Caco-2 (cell line): ENCODE measurements around the gene PIGM. TPM values are rescaled to one million over a fixed set of nuclear protein-coding genes. Genes with fewer than 3 reads are reported as not detected.

Source experiments
- BruUV-seq: library from RNA; stranded (reverse); fragments of 400-500 nt; replicated peaks from 2 replicates; lab custom pipeline; 2021; lab: Mats Ljungman, UMichigan
- CTCF ChIA-PET: fragments of 300-600 bp; sonication (Branson Sonifier 250); formaldehyde crosslinking; loops from one replicate; lab custom pipeline; 2022; ENCODE audit warnings: antibody characterized with exemption; lab: Charles Lee
- POLR2A ChIA-PET: fragments of 300-600 bp; sonication (Branson Sonifier 250); formaldehyde crosslinking; loops from one replicate; lab custom pipeline; 2022; ENCODE audit warnings: antibody characterized with exemption; lab: Charles Lee
- DNase-seq, 2 experiments: peaks; one replicate each; pipeline versions ENCODE4 v3.0.0 to v3.0.0-alpha.2; 2020 to 2022
- H3K27me3 ChIP-seq: replicated peaks from 2 replicates; pipeline ENCODE4 v1.6.0; 2011; ENCODE audit warnings: low read length; ENCODE audit not compliant: control insufficient read depth, insufficient read depth
- H3K36me3 ChIP-seq: 2 replicates; pipeline ENCODE4 v1.5.1; 2011; ENCODE audit warnings: low read length; ENCODE audit not compliant: control insufficient read depth, insufficient read depth
- H3K4me1 ChIP-seq: fragments of 250-450 bp; sonication (Bioruptor Pico); 2 replicates; pipeline ENCODE4 v1.5.1; 2020; ENCODE audit warnings: mild to moderate bottlenecking
- H3K4me3 ChIP-seq: 2 replicates; pipeline ENCODE4 v1.5.1; 2011; ENCODE audit warnings: low read depth, mild to moderate bottlenecking, control low read depth, low read length
- H3K9me3 ChIP-seq: fragments of 250-450 bp; sonication (Bioruptor Pico); 2 replicates; pipeline ENCODE4 v1.5.1; 2020; ENCODE audit warnings: mild to moderate bottlenecking, moderate library complexity
- H3K27ac Mint-ChIP-seq: one replicate; pipeline ENCODE4 v1.8.0; 2022; ENCODE audit warnings: mixed read lengths; ENCODE audit not compliant: unreplicated experiment
- H3K27me3 Mint-ChIP-seq: one replicate; pipeline ENCODE4 v1.8.0; 2022; ENCODE audit warnings: mixed read lengths; ENCODE audit not compliant: insufficient read depth, unreplicated experiment
- H3K36me3 Mint-ChIP-seq: one replicate; pipeline ENCODE4 v1.8.0; 2022; ENCODE audit warnings: mild to moderate bottlenecking, mixed read lengths; ENCODE audit not compliant: insufficient read depth, unreplicated experiment
- H3K4me1 Mint-ChIP-seq: one replicate; pipeline ENCODE4 v1.8.0; 2022; ENCODE audit warnings: low read depth, mixed read lengths; ENCODE audit not compliant: unreplicated experiment
- H3K4me3 Mint-ChIP-seq: one replicate; pipeline ENCODE4 v1.8.0; 2022; ENCODE audit warnings: mild to moderate bottlenecking, moderate library complexity, mixed read lengths; ENCODE audit not compliant: unreplicated experiment
- H3K9me3 Mint-ChIP-seq: one replicate; pipeline ENCODE4 v1.8.0; 2022; ENCODE audit warnings: mixed read lengths; ENCODE audit not compliant: unreplicated experiment
- CTCF ChIP-seq, 2 experiments: fragments of 200-600 bp in 1 of 2; IDR thresholded peaks; 1 replicate in 1 of 2; 2 replicates in 1 of 2; pipeline versions ENCODE4 v1.5.1 to v1.8.0; 2011 to 2022; ENCODE audit warnings: antibody characterized with exemption in 1 of 2, control low read depth in 1 of 2, inconsistent platforms in 1 of 2, low read depth in 1 of 2, low read length in 1 of 2, mild to moderate bottlenecking in 1 of 2, moderate library complexity in 1 of 2; ENCODE audit not compliant: insufficient read depth in 1 of 2, severe bottlenecking in 1 of 2, unreplicated experiment in 1 of 2
- intact Hi-C: fragments of 100-400 bp; cut with micrococcal nuclease; formaldehyde crosslinking; loops from one replicate; pipeline ENCODE4 v1.10.0; 2022; ENCODE audit not compliant: unreplicated experiment
- total RNA-seq: library from RNA; stranded (reverse); gene quantifications from 2 replicates; pipeline ENCODE4 v1.2.3, GENCODE V29; 2022

PIGM gene
- total RNA-seq, 1 experiment from 2014 or later, result 5.5 TPM

- H3K9me3 ChIP-seq, result no peaks in the 10 kb centered on the region
- Mint-ChIP-seq H3K27me3 (peaks cover 19% of the 10 kb centered on the region), H3K4me3 (no peak overlapping the region), H3K9me3 (no peaks in the 10 kb centered on the region), H3K4me1 (peaks cover 18% of the 10 kb centered on the region), H3K36me3 (no peaks in the 10 kb centered on the region), H3K27ac (no peak overlapping the region)
- no peak for TF ChIP-seq CTCF (IDR thresholded peaks at IDR 0.05; ENCODE audit: insufficient read depth in 1 of 2, low read depth in 1 of 2, low read length in 1 of 2, severe bottlenecking in 1 of 2, unreplicated experiment in 1 of 2)
- ChIA-PET POLR2A (interaction anchor here (0.6 kb wide), 1 partner anchor 95 kb away, joined by 7 read pairs; no protein-coding TSS in a partner anchor), CTCF (interaction anchor here (1.0 to 2.5 kb wide), 6 partner anchors 8 to 206 kb away, joined by 3 to 16 read pairs (median 4); partner anchors contain the start of gene KCNJ10)
- H3K4me1 ChIP-seq, result no peaks in the 10 kb centered on the region
- H3K36me3 ChIP-seq, result no peaks in the 10 kb centered on the region
- BruUV-seq, result no TSS peak
- DNase-seq, result no peak
- intact Hi-C loops, result loop anchor here (1.0 to 2.0 kb wide), 2 partner anchors 25 to 33 kb away; partner anchors contain the start of gene KCNJ10
- H3K27me3 ChIP-seq, result no peaks in the 10 kb centered on the region
- H3K4me3 ChIP-seq, result no peak overlapping the region
Measured at GRCh38 chr1:160045653-160046052, 13.9 kb upstream of the PIGM start.

- H3K4me1 ChIP-seq, result no peaks in the 10 kb centered on the region
- Mint-ChIP-seq H3K9me3 (no peaks in the 10 kb centered on the region), H3K4me1 (peaks cover 18% of the 10 kb centered on the region), H3K36me3 (no peaks in the 10 kb centered on the region), H3K27ac (no peak overlapping the region), H3K27me3 (peaks cover 9% of the 10 kb centered on the region), H3K4me3 (no peak overlapping the region)
- intact Hi-C loops, result no loop called here
- DNase-seq, result no peak
- no peaks in the 10 kb centered on the region for H3K9me3 ChIP-seq
- CTCF ChIA-PET, result no interaction called here
- H3K36me3 ChIP-seq, result no peaks in the 10 kb centered on the region
- POLR2A ChIA-PET, result no interaction called here
- H3K27me3 ChIP-seq, result no peaks in the 10 kb centered on the region
- BruUV-seq, result no TSS peak
- H3K4me3 ChIP-seq, result no peak overlapping the region
- TF ChIP-seq CTCF (IDR thresholded peaks at IDR 0.05; ENCODE audit: insufficient read depth in 1 of 2, low read depth in 1 of 2, low read length in 1 of 2, severe bottlenecking in 1 of 2, unreplicated experiment in 1 of 2), result no peak
Measured at GRCh38 chr1:160043543-160043942, 11.8 kb upstream of the PIGM start.

GRCh38 chr1:160040476-160040875 lies 8.7 kb upstream of the PIGM start:
- Mint-ChIP-seq H3K36me3 (no peaks in the 10 kb centered on the region), H3K27ac (no peak overlapping the region), H3K4me3 (no peak overlapping the region), H3K27me3 (peaks cover 11% of the 10 kb centered on the region), H3K9me3 (no peaks in the 10 kb centered on the region), H3K4me1 (peaks cover 3% of the 10 kb centered on the region)
- no TSS peak for BruUV-seq
- no peaks in the 10 kb centered on the region for H3K36me3 ChIP-seq
- no peak for TF ChIP-seq CTCF (IDR thresholded peaks at IDR 0.05; ENCODE audit: insufficient read depth in 1 of 2, low read depth in 1 of 2, low read length in 1 of 2, severe bottlenecking in 1 of 2, unreplicated experiment in 1 of 2)
- no peaks in the 10 kb centered on the region for H3K27me3 ChIP-seq
- CTCF ChIA-PET, result interaction anchor here (1.2 kb wide), 1 partner anchor 8 kb away, joined by 3 read pairs; the partner anchor contains the start of gene PIGM
- H3K4me3 ChIP-seq, result no peak overlapping the region
- no peaks in the 10 kb centered on the region for H3K9me3 ChIP-seq
- intact Hi-C loops, result no loop called here
- DNase-seq, result no peak
- H3K4me1 ChIP-seq, result no peaks in the 10 kb centered on the region
- POLR2A ChIA-PET, result no interaction called here
